OCI-LY3 (cell line): Measurements from ENCODE around the gene PTDSS2.

ENCODE experiments used
- EZH2phosphoT487 ChIP-seq: fragments of 200-600 bp; shearing (Covaris generic); IDR thresholded peaks from 2 replicates; pipeline ENCODE4 v1.6.1; 2018; ENCODE audit warnings: antibody characterized with exemption, mixed run types, low read depth
- TF ChIP-seq, protein P1 (sequence below): fragments of 200-600, 300-600 bp; sonication (generic); IDR thresholded peaks from 2 replicates; pipeline ENCODE4 v1.5.1; 2014; ENCODE audit warnings: antibody characterized with exemption, low read length, low read depth

DNA sequence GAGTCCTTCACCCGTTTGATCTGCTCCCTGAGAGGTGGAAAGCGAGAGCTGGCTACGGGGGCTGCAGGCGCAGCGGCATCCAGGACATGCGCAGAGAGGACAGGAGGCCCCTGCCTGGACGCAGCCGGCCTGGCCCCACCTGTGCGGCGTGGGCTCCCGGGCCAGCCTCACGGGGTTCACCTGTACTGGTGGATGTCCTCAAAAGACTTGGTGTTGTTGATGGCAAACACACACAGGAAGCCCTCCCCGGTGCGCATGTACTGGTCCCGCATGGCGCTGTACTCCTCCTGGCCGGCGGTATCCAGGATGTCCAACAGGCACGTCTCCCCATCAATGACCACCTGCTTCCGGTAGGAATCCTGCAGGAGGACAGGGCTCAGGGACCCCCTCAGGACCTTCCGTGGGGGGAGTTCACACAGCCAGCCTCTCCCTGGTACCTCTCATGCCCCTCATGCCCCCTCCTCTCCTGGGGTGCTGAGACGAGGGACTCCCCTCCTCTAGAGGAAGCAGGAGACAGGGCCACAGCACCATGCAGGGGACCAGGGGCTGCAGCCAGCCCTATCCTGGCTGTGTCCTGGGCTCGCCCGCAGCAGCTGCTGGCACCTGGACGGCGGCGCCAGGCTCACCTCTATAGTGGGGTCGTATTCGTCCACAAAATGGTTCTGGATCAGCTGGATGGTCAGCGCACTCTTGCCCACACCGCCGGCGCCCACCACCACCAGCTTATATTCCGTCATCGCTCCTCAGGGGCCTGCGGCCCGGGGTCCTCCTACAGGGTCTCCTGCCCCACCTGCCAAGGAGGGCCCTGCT is 83.7 kb downstream of the PTDSS2 start:
- TF ChIP-seq, protein P1, sequence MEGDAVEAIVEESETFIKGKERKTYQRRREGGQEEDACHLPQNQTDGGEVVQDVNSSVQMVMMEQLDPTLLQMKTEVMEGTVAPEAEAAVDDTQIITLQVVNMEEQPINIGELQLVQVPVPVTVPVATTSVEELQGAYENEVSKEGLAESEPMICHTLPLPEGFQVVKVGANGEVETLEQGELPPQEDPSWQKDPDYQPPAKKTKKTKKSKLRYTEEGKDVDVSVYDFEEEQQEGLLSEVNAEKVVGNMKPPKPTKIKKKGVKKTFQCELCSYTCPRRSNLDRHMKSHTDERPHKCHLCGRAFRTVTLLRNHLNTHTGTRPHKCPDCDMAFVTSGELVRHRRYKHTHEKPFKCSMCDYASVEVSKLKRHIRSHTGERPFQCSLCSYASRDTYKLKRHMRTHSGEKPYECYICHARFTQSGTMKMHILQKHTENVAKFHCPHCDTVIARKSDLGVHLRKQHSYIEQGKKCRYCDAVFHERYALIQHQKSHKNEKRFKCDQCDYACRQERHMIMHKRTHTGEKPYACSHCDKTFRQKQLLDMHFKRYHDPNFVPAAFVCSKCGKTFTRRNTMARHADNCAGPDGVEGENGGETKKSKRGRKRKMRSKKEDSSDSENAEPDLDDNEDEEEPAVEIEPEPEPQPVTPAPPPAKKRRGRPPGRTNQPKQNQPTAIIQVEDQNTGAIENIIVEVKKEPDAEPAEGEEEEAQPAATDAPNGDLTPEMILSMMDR: no peak
- no peak for TF ChIP-seq EZH2phosphoT487
